SU-DHL-6 (cell line): Measurements from ENCODE around the gene CDK12.

Experiments
- H2AFZ ChIP-seq: fragments of 200-600 bp; sonication (generic); 2 replicates; pipeline ENCODE4 v1.6.1; 2014; ENCODE audit warnings: low read depth, mild to moderate bottlenecking, moderate library complexity, mixed read lengths, antibody characterized with exemption, low read length; ENCODE audit not compliant: severe bottlenecking
- H3F3A ChIP-seq: fragments of 200-600 bp; shearing (Covaris generic); 2 replicates; pipeline ENCODE4 v1.6.0; 2016; ENCODE audit warnings: antibody characterized with exemption, mild to moderate bottlenecking; ENCODE audit not compliant: insufficient read depth
- H3K27ac ChIP-seq: fragments of 200-600 bp; sonication (generic); 2 replicates; pipeline ENCODE4 v1.5.1; 2016; ENCODE audit warnings: low read depth, mild to moderate bottlenecking, low read length, moderate library complexity, mixed read lengths
- H3K27me3 ChIP-seq: fragments of 200-600 bp; sonication (generic), shearing (Covaris generic); 2 replicates; pipeline ENCODE4 v1.6.0; 2014; ENCODE audit warnings: mild to moderate bottlenecking, low read length
- H3K36me3 ChIP-seq: fragments of 200-600 bp; sonication (generic); 2 replicates; pipeline ENCODE4 v1.6.1; 2014; ENCODE audit warnings: mild to moderate bottlenecking, low read length, mixed read lengths
- H3K4me2 ChIP-seq: fragments of 300-600, 200-600 bp; shearing (Covaris generic), sonication (generic); 2 replicates; pipeline ENCODE4 v1.6.0; 2014; ENCODE audit warnings: low read length, low read depth, mild to moderate bottlenecking; ENCODE audit not compliant: poor library complexity, severe bottlenecking
- H3K4me3 ChIP-seq: fragments of 200-600 bp; sonication (generic); 2 replicates; pipeline ENCODE4 v1.5.1; 2014; ENCODE audit warnings: antibody characterized with exemption, low read length, mild to moderate bottlenecking, mixed read lengths; ENCODE audit not compliant: insufficient read depth, poor library complexity, severe bottlenecking
- H3K79me2 ChIP-seq: fragments of 200-600 bp; sonication (generic); 2 replicates; pipeline ENCODE4 v1.6.1; 2014; ENCODE audit warnings: mild to moderate bottlenecking, low read length, moderate library complexity; ENCODE audit not compliant: insufficient read depth
- H3K9ac ChIP-seq: fragments of 200-600 bp; sonication (generic); 2 replicates; pipeline ENCODE4 v1.7.0; 2014; ENCODE audit warnings: mild to moderate bottlenecking, low read length
- H3K9me2 ChIP-seq: fragments of 200-600 bp; sonication (generic); replicated peaks from 2 replicates; pipeline ENCODE4 v1.6.1; 2014; ENCODE audit warnings: low read length; ENCODE audit not compliant: insufficient read depth
- H3K9me3 ChIP-seq: fragments of 200-600 bp; sonication (generic); 2 replicates; pipeline ENCODE4 v1.6.1; 2014; ENCODE audit warnings: low read length, mixed read lengths; ENCODE audit not compliant: insufficient read depth
- H4K20me1 ChIP-seq: fragments of 200-600 bp; sonication (generic); 2 replicates; pipeline ENCODE4 v1.6.1; 2014; ENCODE audit warnings: low read depth, mild to moderate bottlenecking, antibody characterized with exemption, low read length, moderate library complexity, mixed read lengths
- CTCF ChIP-seq: fragments of 200-600 bp; sonication (generic); IDR thresholded peaks from one replicate; pipeline ENCODE4 v1.5.1; 2017; ENCODE audit warnings: antibody characterized with exemption, mild to moderate bottlenecking, low read length, moderate library complexity; ENCODE audit not compliant: insufficient read depth, poor library complexity, severe bottlenecking
- EZH2phosphoT487 ChIP-seq: fragments of 200-600 bp; sonication (generic), shearing (Covaris generic); conservative IDR thresholded peaks from 2 replicates; pipeline ENCODE4 v1.6.1; 2018; ENCODE audit warnings: mild to moderate bottlenecking, antibody characterized with exemption, low read length, moderate library complexity, mixed read lengths

CDK12 gene

DNA sequence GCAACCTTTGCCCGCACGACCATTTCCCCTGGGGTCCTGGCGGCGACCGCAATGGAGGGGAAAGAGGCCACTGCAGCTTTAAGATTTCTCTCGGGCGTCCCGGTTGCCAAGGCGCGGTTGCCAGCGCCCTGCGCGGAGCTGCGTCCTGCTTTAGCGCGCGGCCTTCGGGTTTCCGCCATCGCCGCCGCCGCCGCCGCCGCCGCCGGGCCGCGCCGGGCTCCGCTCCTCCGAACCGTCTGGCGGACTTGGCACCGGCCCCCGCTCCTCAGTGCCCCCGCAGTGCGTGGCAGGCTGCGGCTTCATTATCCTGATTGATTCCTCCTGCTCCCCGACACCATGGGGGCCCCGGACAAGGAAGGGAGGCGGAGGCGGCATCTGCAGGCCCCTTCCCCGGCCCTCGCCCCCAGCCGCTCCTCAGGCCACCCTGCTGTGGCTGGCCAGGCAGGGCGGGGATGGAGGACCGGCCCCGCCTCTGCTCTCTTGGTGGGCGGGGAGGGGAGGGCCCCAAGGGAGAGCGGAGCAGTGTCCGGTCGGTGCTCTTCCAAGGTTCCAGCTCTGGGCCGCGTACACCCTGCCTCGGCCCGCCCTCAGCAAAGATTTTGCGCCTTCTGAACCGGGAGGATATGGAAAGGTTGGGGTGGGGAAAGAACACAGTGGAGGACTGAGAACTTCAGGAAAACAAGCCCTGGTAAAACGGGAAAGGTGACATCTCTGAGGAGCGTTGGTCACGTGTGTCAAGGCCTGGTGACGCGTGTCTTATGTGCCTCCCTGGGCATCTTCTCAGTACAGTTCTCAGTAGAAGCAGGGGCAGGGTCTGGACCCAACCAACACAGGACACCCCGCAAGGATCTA, 112.4 kb downstream of the CDK12 start:
- Histone ChIP-seq H3K4me3 (peak overlapping the region; percentile 32), H3F3A (no peaks in the 10 kb centered on the region), H3K9me3 (no peaks in the 10 kb centered on the region), H3K9me2 (no peaks in the 10 kb centered on the region), H3K36me3 (no peaks in the 10 kb centered on the region), H2AFZ (no peak overlapping the region), H3K9ac (peak overlapping the region; percentile 37; the same call in 1 of the 2 replicates), H3K27ac (no peak overlapping the region), H4K20me1 (no peaks in the 10 kb centered on the region), H3K4me2 (peak overlapping the region; percentile 44), H3K79me2 (no peaks in the 10 kb centered on the region), H3K27me3 (no peaks in the 10 kb centered on the region)
- no peak for TF ChIP-seq CTCF
- no peak for TF ChIP-seq EZH2phosphoT487

GRCh38 chr17:39576187-39576586, 114.9 kb downstream of the CDK12 start:
- peak; percentile 58 for TF ChIP-seq CTCF
- TF ChIP-seq EZH2phosphoT487, result no peak
- H3K4me2 ChIP-seq, result no peak overlapping the region
- H3K27ac ChIP-seq, result no peak overlapping the region
- H2AFZ ChIP-seq, result no peak overlapping the region
- no peaks in the 10 kb centered on the region for H3F3A ChIP-seq
- no peaks in the 10 kb centered on the region for H3K79me2 ChIP-seq
- no peaks in the 10 kb centered on the region for H3K36me3 ChIP-seq
- no peaks in the 10 kb centered on the region for H3K27me3 ChIP-seq
- no peaks in the 10 kb centered on the region for H4K20me1 ChIP-seq
- no peak overlapping the region for H3K4me3 ChIP-seq
- no peak overlapping the region for H3K9ac ChIP-seq
- H3K9me3 ChIP-seq, result no peaks in the 10 kb centered on the region
- H3K9me2 ChIP-seq, result no peaks in the 10 kb centered on the region

DNA sequence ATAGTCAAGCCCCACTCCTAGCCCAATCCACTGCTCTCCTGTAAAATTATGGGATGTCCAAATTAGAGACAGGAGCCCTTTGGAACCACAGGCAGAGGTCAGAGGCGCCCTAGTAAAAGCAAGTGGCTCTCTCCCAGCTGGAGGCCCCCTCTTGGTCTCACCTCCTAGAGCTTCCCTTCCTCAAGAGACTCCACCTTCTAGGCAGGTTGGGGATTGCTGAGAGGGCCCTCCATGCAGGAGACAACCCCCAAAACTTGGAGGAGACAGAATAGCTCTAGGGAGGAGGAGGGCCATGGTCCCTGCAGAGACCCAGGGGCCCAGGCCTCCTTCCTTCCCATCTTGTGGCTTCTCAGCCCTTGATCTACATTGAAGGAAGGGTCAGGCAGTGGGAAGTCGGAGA, 117.0 kb downstream of the CDK12 start:
- Histone ChIP-seq H3K27ac (no peak overlapping the region), H3F3A (no peaks in the 10 kb centered on the region), H3K9ac (no peak overlapping the region), H3K9me2 (no peaks in the 10 kb centered on the region), H3K9me3 (no peaks in the 10 kb centered on the region), H3K4me3 (no peak overlapping the region), H3K27me3 (no peaks in the 10 kb centered on the region), H2AFZ (no peak overlapping the region), H3K4me2 (no peak overlapping the region), H4K20me1 (no peaks in the 10 kb centered on the region), H3K36me3 (no peaks in the 10 kb centered on the region), H3K79me2 (no peaks in the 10 kb centered on the region)
- no peak for TF ChIP-seq EZH2phosphoT487
- no peak for TF ChIP-seq CTCF
